Adrenal gland (tissue), 5 donors: Measurements from ENCODE around the gene COL23A1.

ENCODE experiments used
- CTCF ChIP-seq, 6 experiments: fragments of 450-650 bp in 4 of 6; fragments of 200-600 bp in 2 of 6; sonication (generic) in 1 of 6; IDR thresholded peaks; 1 replicate in 5 of 6; 2 replicates in 1 of 6; pipeline versions ENCODE4 v1.5.1 to v1.8.0; 2016 to 2021; ENCODE audit warnings: antibody characterized with exemption in 6 of 6, mild to moderate bottlenecking in 2 of 6, moderate library complexity in 1 of 6
- POLR2A ChIP-seq, 2 donors: fragments of 450-650 bp; IDR thresholded peaks; one replicate each; pipeline ENCODE4 v1.6.1; 2017; ENCODE audit warnings: antibody characterized with exemption in 2 of 2, mild to moderate bottlenecking in 2 of 2, moderate library complexity in 1 of 2
- donor health status: DM: no; HTN: no; CAD: no.

GRCh38 chr5:178297751-178298150 lies 292.4 kb downstream of the COL23A1 start:
- no peak for TF ChIP-seq CTCF (IDR thresholded peaks at IDR 0.05)
- TF ChIP-seq POLR2A (IDR thresholded peaks at IDR 0.05), result no peak
